ENCODE measurements around the gene YES1. TPM values are rescaled to one million over a fixed set of nuclear protein-coding genes. Genes with fewer than 3 reads are reported as not detected.

Gene YES1
- total and polyA plus RNA-seq, 2 of the 8 experiments (the other 6 are each of a cell fraction or from before 2014, with no cell fraction given) = 14.8 to 94.3 TPM

- Histone ChIP-seq H3K4me1 (replicated peaks in 1 of 4; ENCODE audit: control insufficient read depth in 3 of 4, insufficient read depth in 4 of 4, low read length in 3 of 4) (no peaks in the 10 kb centered on the region), H2AFZ (ENCODE audit: low read length) (no peak overlapping the region), H2AK5ac (ENCODE audit: low read depth, low read length) (no peak overlapping the region), H3K18ac (ENCODE audit: extremely low read depth, low read length) (no peak overlapping the region), H3K36me3 (ENCODE audit: control insufficient read depth in 2 of 4, insufficient read depth in 4 of 4, low read length in 3 of 4) (no peaks in the 10 kb centered on the region), H3K27ac (ENCODE audit: low read depth, low read length) (no peak overlapping the region), H4K5ac (ENCODE audit: insufficient read length, low read depth, low read length) (no peak overlapping the region), H3K9ac (replicated peaks in 1 of 4; ENCODE audit: extremely low read depth in 1 of 4, low read depth in 3 of 4, low read length in 3 of 4) (no peak overlapping the region), H3K23me2 (ENCODE audit: low read depth, low read length) (no peaks in the 10 kb centered on the region), H3K4me3 (ENCODE audit: extremely low read depth in 1 of 4, insufficient read depth in 2 of 4, low read depth in 3 of 4, low read length in 4 of 4) (no peak overlapping the region), H3K23ac (ENCODE audit: insufficient read length) (no peak overlapping the region), H3K79me1 (ENCODE audit: low read depth, low read length) (no peaks in the 10 kb centered on the region), H3K9me3 (ENCODE audit: insufficient read depth in 2 of 2, low read depth in 1 of 2, low read length in 1 of 2) (no peaks in the 10 kb centered on the region), H4K8ac (ENCODE audit: extremely low read depth, insufficient read depth, low read length) (no peak overlapping the region), H2BK12ac (ENCODE audit: low read depth, low read length) (no peak overlapping the region), H3K56ac (replicated peaks; ENCODE audit: insufficient read length, low read depth, low read length) (no peak overlapping the region), H2BK15ac (ENCODE audit: low read length) (no peak overlapping the region), H4K20me1 (replicated peaks in 1 of 2; ENCODE audit: control insufficient read depth in 1 of 2, insufficient read depth in 2 of 2, low read length in 2 of 2) (peaks cover 0 to 4% of the 10 kb centered on the region in 2 experiments), H3K27me3 (replicated peaks in 1 of 4; ENCODE audit: control insufficient read depth in 3 of 4, extremely low read depth in 1 of 4, insufficient read depth in 3 of 4, low read length in 3 of 4) (peaks cover 19 to 52% (median 42%) of the 10 kb centered on the region in 4 experiments), H2BK20ac (ENCODE audit: low read length) (no peak overlapping the region), H3K4me2 (ENCODE audit: insufficient read depth in 1 of 2, low read depth in 2 of 2, low read length in 2 of 2) (no peak overlapping the region; a peak in 1 of 4 replicates), H3K79me2 (ENCODE audit: control insufficient read depth in 1 of 2, insufficient read depth in 2 of 2, low read length in 2 of 2) (no peaks in the 10 kb centered on the region), H2BK120ac (replicated peaks; ENCODE audit: low read depth, low read length) (no peak overlapping the region), H4K91ac (replicated peaks; ENCODE audit: insufficient read length, low read length) (no peak overlapping the region), H2BK5ac (ENCODE audit: low read depth, low read length) (no peak overlapping the region), H3K4ac (replicated peaks; ENCODE audit: insufficient read length, low read depth, low read length) (no peak overlapping the region), H3K14ac (ENCODE audit: insufficient read length) (no peak overlapping the region)
- DNase-seq (ENCODE audit: low read depth in 1 of 2, low spot score in 2 of 2) (peak; percentile 71 to 98), FAIRE-seq (peak; percentile 50)
- CTCF ChIA-PET (ENCODE audit: partially characterized antibody) = interaction anchor here (0.6 to 4.7 kb wide), 31 partner anchors 7 to 343 kb away, joined by 3 to 45 read pairs (median 5); partner anchors contain the start of gene ENOSF1
- WGBS, 2 experiments (ENCODE audit: extremely low coverage in 1 of 2, insufficient coverage in 1 of 2, insufficient read length in 1 of 2, insufficient replicate concordance in 2 of 2, low coverage in 1 of 2, low lambda C conversion rate in 2 of 2, missing lambda C conversion rate in 1 of 2) = 29% methylated on average over 14 of the region's 14 CpGs; no CpG with 5 or more reads in 1 of the 2 experiments
- POLR2A ChIA-PET (ENCODE audit: partially characterized antibody) = interaction anchor here (0.9 to 1.5 kb wide), 3 partner anchors 9 to 181 kb away, joined by 3 to 6 read pairs (median 3); partner anchors contain the start of gene ENOSF1
- peak; percentile 80 to 85 for TF ChIP-seq RAD21 (IDR thresholded peaks at IDR 0.05 in 1 of 2, conservative IDR thresholded peaks at IDR 0.05 in 1 of 2; ENCODE audit: low read depth in 2 of 2, low read length in 2 of 2)
- TF ChIP-seq KDM5A (IDR thresholded peaks at IDR 0.05; ENCODE audit: low read length) = no peak
- no peak for TF ChIP-seq GTF2F1 (IDR thresholded peaks at IDR 0.05; ENCODE audit: borderline replicate concordance, low read depth, low read length)
- no peak for TF ChIP-seq RBBP5 (IDR thresholded peaks at IDR 0.05; ENCODE audit: borderline replicate concordance, low read depth, low read length)
- 0 out of 2 replicates have a peak, but pooled peaks have one; percentile 24 for TF ChIP-seq YY1 (IDR thresholded peaks at IDR 0.05; ENCODE audit: low read depth, low read length)
- TF ChIP-seq, protein P1, sequence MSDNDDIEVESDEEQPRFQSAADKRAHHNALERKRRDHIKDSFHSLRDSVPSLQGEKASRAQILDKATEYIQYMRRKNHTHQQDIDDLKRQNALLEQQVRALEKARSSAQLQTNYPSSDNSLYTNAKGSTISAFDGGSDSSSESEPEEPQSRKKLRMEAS (IDR thresholded peaks at IDR 0.05) = 0 out of 2 replicates have a peak, but pooled peaks have one; percentile 15
- TF ChIP-seq RXRA (IDR thresholded peaks at IDR 0.05; ENCODE audit: insufficient read depth, low read depth, low read length) = peak; percentile 92
- TF ChIP-seq SIN3A (conservative IDR thresholded peaks at IDR 0.05 in 1 of 2, IDR thresholded peaks at IDR 0.05 in 1 of 2; ENCODE audit: low read depth in 1 of 2, low read length in 2 of 2) = peak in 1 of 2 experiments; percentile 61; a peak in 1 of 4 replicates
Observed at GRCh38 chr18:839224-840022, 27.4 kb upstream of the YES1 start.
